H1 (cell line): ENCODE results near the gene NABP1. TPM values are rescaled to one million over a fixed set of nuclear protein-coding genes. Genes with fewer than 3 reads are reported as not detected.

Experiments
- CTCF ChIA-PET: fragments of 300-600 bp; sonication (Branson Sonifier 250); formaldehyde crosslinking; loops from one replicate; lab custom pipeline; 2021; ENCODE audit not compliant: partially characterized antibody; lab: Charles Lee
- POLR2A ChIA-PET: fragments of 300-600 bp; sonication (Branson Sonifier 250); formaldehyde crosslinking; loops from one replicate; lab custom pipeline; 2021; ENCODE audit warnings: inconsistent platforms; ENCODE audit not compliant: partially characterized antibody; lab: Charles Lee
- DNase-seq, 2 experiments: peaks; one replicate each; pipeline versions ENCODE4 v3.0.0 to v3.0.0-alpha.2; 2010 to 2022; ENCODE audit warnings: low spot score in 2 of 2, low read depth in 1 of 2, mixed read lengths in 1 of 2
- FAIRE-seq: peaks from 2 replicates; lab custom pipeline; 2011; peaks lifted over from hg19 to GRCh38; lab: Jason Lieb, UNC
- H2AFZ ChIP-seq: 2 replicates; pipeline ENCODE4 v1.8.1; 2012; ENCODE audit warnings: low read length, inconsistent platforms
- H2AK5ac ChIP-seq: 2 replicates; pipeline ENCODE4 v1.6.1; 2013; ENCODE audit warnings: low read depth, low read length
- H2BK120ac ChIP-seq: replicated peaks from 2 replicates; pipeline ENCODE3; 2013; ENCODE audit warnings: low read depth, low read length, inconsistent platforms
- H2BK12ac ChIP-seq: 2 replicates; pipeline ENCODE4 v1.6.1; 2013; ENCODE audit warnings: low read depth, low read length
- H2BK15ac ChIP-seq: 2 replicates; pipeline ENCODE4 v1.6.1; 2013; ENCODE audit warnings: low read length
- H2BK20ac ChIP-seq: 2 replicates; pipeline ENCODE4 v1.6.1; 2013; ENCODE audit warnings: low read length
- H2BK5ac ChIP-seq: 2 replicates; pipeline ENCODE4 v1.6.1; 2013; ENCODE audit warnings: low read depth, low read length
- H3K14ac ChIP-seq: 2 replicates; pipeline ENCODE4 v1.6.1; 2013; ENCODE audit warnings: inconsistent platforms; ENCODE audit not compliant: insufficient read length
- H3K18ac ChIP-seq: 2 replicates; pipeline ENCODE4 v1.6.1; 2013; ENCODE audit warnings: low read length; ENCODE audit errors: extremely low read depth
- H3K23ac ChIP-seq: 2 replicates; pipeline ENCODE4 v1.6.1; 2013; ENCODE audit warnings: inconsistent platforms; ENCODE audit not compliant: insufficient read length
- H3K23me2 ChIP-seq: 2 replicates; pipeline ENCODE4 v1.6.1; 2013; ENCODE audit warnings: low read depth, low read length
- H3K27ac ChIP-seq: 2 replicates; pipeline ENCODE4 v1.6.1; 2011; ENCODE audit warnings: low read depth, low read length, inconsistent platforms
- H3K27me3 ChIP-seq, 4 experiments: replicated peaks in 1 of 4; 1 replicate in 1 of 4; 2 replicates in 3 of 4; pipeline versions ENCODE4 v1.6.1 to v1.8.1; 2011 to 2013; ENCODE audit warnings: low read length in 3 of 4, mild to moderate bottlenecking in 3 of 4, inconsistent platforms in 2 of 4, mixed read lengths in 2 of 4, moderate library complexity in 1 of 4; ENCODE audit not compliant: control insufficient read depth in 3 of 4, insufficient read depth in 3 of 4; ENCODE audit errors: extremely low read depth in 1 of 4
- H3K36me3 ChIP-seq, 4 experiments: 2 replicates each; pipeline versions ENCODE4 v1.6.1 to v1.8.1; 2011 to 2013; ENCODE audit warnings: mild to moderate bottlenecking in 4 of 4, low read length in 3 of 4, moderate library complexity in 2 of 4, control low read depth in 1 of 4, inconsistent platforms in 1 of 4; ENCODE audit not compliant: insufficient read depth in 4 of 4, control insufficient read depth in 2 of 4
- H3K4ac ChIP-seq: replicated peaks from 2 replicates; pipeline ENCODE3; 2013; ENCODE audit warnings: low read length, low read depth, mixed read lengths, inconsistent platforms; ENCODE audit not compliant: insufficient read length
- H3K4me1 ChIP-seq, 4 experiments: replicated peaks in 1 of 4; 1 replicate in 1 of 4; 2 replicates in 3 of 4; pipeline versions ENCODE4 v1.6.1 to v1.8.1; 2011 to 2013; ENCODE audit warnings: low read length in 3 of 4, inconsistent platforms in 2 of 4, mixed read lengths in 1 of 4; ENCODE audit not compliant: insufficient read depth in 4 of 4, control insufficient read depth in 3 of 4
- H3K4me2 ChIP-seq, 2 experiments: 2 replicates each; pipeline versions ENCODE4 v1.6.1 to v1.8.1; 2011 to 2013; ENCODE audit warnings: low read depth in 2 of 2, low read length in 2 of 2, control low read depth in 1 of 2, inconsistent platforms in 1 of 2, mild to moderate bottlenecking in 1 of 2; ENCODE audit not compliant: insufficient read depth in 1 of 2
- H3K4me3 ChIP-seq, 4 experiments: fragments of 200-600, 300-600 bp in 1 of 4; sonication (generic), shearing (Covaris generic), sonication (Bioruptor Twin) in 1 of 4; 2 replicates each; pipeline versions ENCODE4 v1.5.1 to v1.8.1; 2011 to 2016; ENCODE audit warnings: low read length in 4 of 4, low read depth in 3 of 4, control low read depth in 2 of 4, inconsistent platforms in 2 of 4, mild to moderate bottlenecking in 2 of 4, mixed read lengths in 1 of 4, moderate library complexity in 1 of 4; ENCODE audit not compliant: insufficient read depth in 2 of 4; ENCODE audit errors: extremely low read depth in 1 of 4
- H3K56ac ChIP-seq: replicated peaks from 2 replicates; pipeline ENCODE3; 2013; ENCODE audit warnings: low read depth, mild to moderate bottlenecking, mixed read lengths, low read length, inconsistent platforms; ENCODE audit not compliant: insufficient read length
- H3K79me1 ChIP-seq: 2 replicates; pipeline ENCODE4 v1.6.1; 2013; ENCODE audit warnings: low read depth, low read length, control low read depth
- H3K79me2 ChIP-seq, 2 experiments: 2 replicates each; pipeline versions ENCODE4 v1.6.1 to v1.8.1; 2012 to 2013; ENCODE audit warnings: low read length in 2 of 2, mild to moderate bottlenecking in 2 of 2, inconsistent platforms in 1 of 2; ENCODE audit not compliant: insufficient read depth in 2 of 2, control insufficient read depth in 1 of 2
- H3K9ac ChIP-seq, 4 experiments: replicated peaks in 1 of 4; 1 replicate in 1 of 4; 2 replicates in 3 of 4; pipeline versions ENCODE4 v1.6.1 to v1.8.1; 2011 to 2013; ENCODE audit warnings: low read depth in 3 of 4, low read length in 3 of 4, control low read depth in 2 of 4, mild to moderate bottlenecking in 2 of 4, moderate library complexity in 2 of 4, inconsistent platforms in 1 of 4; ENCODE audit errors: extremely low read depth in 1 of 4
- H3K9me3 ChIP-seq, 2 experiments: 2 replicates each; pipeline versions ENCODE4 v1.6.1 to v1.8.1; 2012 to 2013; ENCODE audit warnings: mild to moderate bottlenecking in 2 of 2, moderate library complexity in 2 of 2, control low read depth in 1 of 2, inconsistent platforms in 1 of 2, low read depth in 1 of 2, low read length in 1 of 2, mixed read lengths in 1 of 2; ENCODE audit not compliant: insufficient read depth in 2 of 2
- H4K20me1 ChIP-seq, 2 experiments: replicated peaks in 1 of 2; 2 replicates each; pipeline versions ENCODE3 to v1.8.1; 2011 to 2013; ENCODE audit warnings: inconsistent platforms in 2 of 2, low read length in 2 of 2, mild to moderate bottlenecking in 1 of 2; ENCODE audit not compliant: insufficient read depth in 2 of 2, control insufficient read depth in 1 of 2
- H4K5ac ChIP-seq: 2 replicates; pipeline ENCODE4 v1.6.1; 2013; ENCODE audit warnings: low read length, low read depth, mixed read lengths, inconsistent platforms; ENCODE audit not compliant: insufficient read length
- H4K8ac ChIP-seq: 2 replicates; pipeline ENCODE4 v1.8.0; 2013; ENCODE audit warnings: mild to moderate bottlenecking, moderate library complexity, low read length, inconsistent platforms; ENCODE audit not compliant: insufficient read depth; ENCODE audit errors: extremely low read depth
- H4K91ac ChIP-seq: replicated peaks from 2 replicates; pipeline ENCODE3; 2013; ENCODE audit warnings: low read length, mixed read lengths, inconsistent platforms; ENCODE audit not compliant: insufficient read length
- BACH1 ChIP-seq: IDR thresholded peaks from 2 replicates; pipeline ENCODE4 v1.6.1; 2012; ENCODE audit warnings: low read length, improper control_type of control experiment
- BCL11A ChIP-seq, 2 experiments: IDR thresholded peaks; one replicate each; pipeline ENCODE4 v1.6.1; 2011; ENCODE audit warnings: low read depth in 2 of 2, low read length in 2 of 2, mild to moderate bottlenecking in 2 of 2
- CEBPB ChIP-seq: IDR thresholded peaks from 2 replicates; pipeline ENCODE4 v1.6.1; 2012; ENCODE audit warnings: low read depth, low read length
- CHD2 ChIP-seq: IDR thresholded peaks from 2 replicates; pipeline ENCODE4 v1.6.1; 2012; ENCODE audit warnings: low read length, improper control_type of control experiment
- CTCF ChIP-seq, 3 experiments: IDR thresholded peaks; 1 replicate in 2 of 3; 2 replicates in 1 of 3; pipeline versions ENCODE4 v1.5.1 to v1.6.1; 2011; ENCODE audit warnings: low read length in 3 of 3, mild to moderate bottlenecking in 3 of 3, inconsistent platforms in 2 of 3, low read depth in 1 of 3, moderate library complexity in 1 of 3; ENCODE audit not compliant: insufficient read depth in 1 of 3; ENCODE audit errors: control extremely low read depth in 1 of 3
- EGR1 ChIP-seq: IDR thresholded peaks from 2 replicates; pipeline ENCODE4 v1.6.1; 2011; ENCODE audit warnings: low read depth, low read length, borderline replicate concordance
- JUN ChIP-seq: IDR thresholded peaks from 2 replicates; pipeline ENCODE4 v1.6.1; 2011; ENCODE audit warnings: low read depth, mild to moderate bottlenecking, improper control_type of control experiment, low read length
- NRF1 ChIP-seq: IDR thresholded peaks from 2 replicates; pipeline ENCODE4 v1.6.1; 2011; ENCODE audit warnings: mild to moderate bottlenecking, low read depth, low read length, improper control_type of control experiment
- POLR2A ChIP-seq, 2 experiments: IDR thresholded peaks; 1 replicate in 1 of 2; 2 replicates in 1 of 2; pipeline ENCODE4 v1.6.1; 2011; ENCODE audit warnings: low read depth in 2 of 2, low read length in 2 of 2, mild to moderate bottlenecking in 2 of 2; ENCODE audit errors: control extremely low read depth in 1 of 2
- RNF2 ChIP-seq: fragments of 200-900, 300-1000 bp; sonication (generic); IDR thresholded peaks from 2 replicates; pipeline ENCODE4 v1.7.1; 2016; ENCODE audit warnings: borderline replicate concordance, low read depth, mild to moderate bottlenecking, antibody characterized with exemption, low read length; ENCODE audit not compliant: poor library complexity, severe bottlenecking; ENCODE audit errors: missing control alignments
- SIX5 ChIP-seq: IDR thresholded peaks from 2 replicates; pipeline ENCODE4 v1.6.1; 2011; ENCODE audit warnings: mild to moderate bottlenecking, low read depth, low read length
- SUZ12 ChIP-seq: fragments of 200-600 bp; sonication (generic); IDR thresholded peaks from 2 replicates; pipeline ENCODE4 v1.6.1; 2012; ENCODE audit warnings: mild to moderate bottlenecking, inconsistent platforms, low read length, moderate library complexity, mixed read lengths
- TCF12 ChIP-seq: IDR thresholded peaks from 2 replicates; pipeline ENCODE4 v1.6.1; 2011; ENCODE audit warnings: low read depth, mild to moderate bottlenecking, low read length
- WGBS, 2 experiments: shearing (Covaris generic) in 1 of 2; methylation state at CpG; one replicate each; pipeline versions ENCODE4 v1.1.6 to v1.1.7; 2013 to 2015; ENCODE audit warnings: low lambda C conversion rate in 2 of 2, mixed read lengths in 2 of 2, inconsistent platforms in 1 of 2, low coverage in 1 of 2, missing lambda C conversion rate in 1 of 2; ENCODE audit not compliant: insufficient replicate concordance in 2 of 2, insufficient coverage in 1 of 2, insufficient read length in 1 of 2; ENCODE audit errors: extremely low coverage in 1 of 2, missing lambda C conversion rate in 1 of 2; 5-methylcytosine and 5-hydroxymethylcytosine counted together
- polyA plus RNA-seq, 7 experiments: library from polyadenylated mRNA; depleted of rRNA in 3 of 7; stranded (reverse) in 5 of 7; unstranded in 2 of 7; fragments of >200 nt in 5 of 7; fragments of 200-250 nt in 2 of 7; gene quantifications; 1 replicate in 5 of 7; 2 replicates in 1 of 7; 4 replicates in 1 of 7; pipeline versions ENCODE4 v1.2.1 to v1.2.3, GENCODE V29; 2011 to 2013; ENCODE audit warnings: missing spikeins in 2 of 7, mixed read lengths in 2 of 7
- total RNA-seq: library from RNA; stranded (reverse); fragmentation: NEBNext Ultra II Directional; extraction: Animal tissue kit (Norgen Biotek cat#: 25700); gene quantifications from 2 replicates; pipeline ENCODE4 v1.2.1, GENCODE V29; 2021

The NABP1 gene
- total and polyA plus RNA-seq, 2 of the 8 experiments (the other 6 are each of a cell fraction or from before 2014, with no cell fraction given), result 0.63 to 4.8 TPM

- H2AFZ ChIP-seq, result no peak overlapping the region
- no peak overlapping the region for H3K56ac ChIP-seq
- H3K14ac ChIP-seq, result no peak overlapping the region
- no peak overlapping the region for H2BK5ac ChIP-seq
- H3K23me2 ChIP-seq, result no peaks in the 10 kb centered on the region
- H2BK12ac ChIP-seq, result no peak overlapping the region
- H4K20me1 ChIP-seq, result no peaks in the 10 kb centered on the region
- no peak for FAIRE-seq
- no peak overlapping the region for H3K9ac ChIP-seq
- no peak overlapping the region for H2BK120ac ChIP-seq
- H4K8ac ChIP-seq, result no peak overlapping the region
- no peaks in the 10 kb centered on the region for H3K79me1 ChIP-seq
- no peaks in the 10 kb centered on the region for H3K9me3 ChIP-seq
- no peaks in the 10 kb centered on the region for H3K4me1 ChIP-seq
- H3K4me2 ChIP-seq, result no peak overlapping the region
- no peaks in the 10 kb centered on the region for H3K79me2 ChIP-seq
- WGBS, 2 experiments, result 89% methylated on average over 1 of the region's 1 CpG; no CpG with 5 or more reads in 1 of the 2 experiments
- DNase-seq, result no peak
- H4K5ac ChIP-seq, result no peak overlapping the region
- no peaks in the 10 kb centered on the region for H3K36me3 ChIP-seq
- H2BK20ac ChIP-seq, result no peak overlapping the region
- no peak overlapping the region for H3K4me3 ChIP-seq
- H3K4ac ChIP-seq, result no peak overlapping the region
- H3K23ac ChIP-seq, result no peak overlapping the region
- H3K27ac ChIP-seq, result no peak overlapping the region
- H4K91ac ChIP-seq, result no peak overlapping the region
- no peak overlapping the region for H2AK5ac ChIP-seq
- CTCF ChIA-PET, result interaction anchor here (1.3 to 1.7 kb wide), 2 partner anchors 29 to 44 kb away, joined by 3 to 4 read pairs; no protein-coding TSS in a partner anchor
- no peak overlapping the region for H3K18ac ChIP-seq
- POLR2A ChIA-PET, result interaction anchor here (0.6 kb wide), 1 partner anchor 48 kb away, joined by 3 read pairs; no protein-coding TSS in a partner anchor
- H3K27me3 ChIP-seq, result no peaks in the 10 kb centered on the region
- H2BK15ac ChIP-seq, result no peak overlapping the region
- no peak for TF ChIP-seq NRF1
- TF ChIP-seq SIX5, result no peak
- TF ChIP-seq CHD2, result no peak
- TF ChIP-seq CEBPB, result no peak
- TF ChIP-seq CTCF (IDR thresholded peaks at IDR 0.05; ENCODE audit: control extremely low read depth in 1 of 3, insufficient read depth in 1 of 3, low read depth in 1 of 3, low read length in 3 of 3), result no peak
- no peak for TF ChIP-seq TCF12
- no peak for TF ChIP-seq JUN
- TF ChIP-seq RNF2, result no peak
- TF ChIP-seq BCL11A (IDR thresholded peaks at IDR 0.05; ENCODE audit: low read depth in 2 of 2, low read length in 2 of 2), result no peak
- TF ChIP-seq BACH1, result no peak
- TF ChIP-seq EGR1, result no peak
- TF ChIP-seq POLR2A (IDR thresholded peaks at IDR 0.05; ENCODE audit: control extremely low read depth in 1 of 2, low read depth in 2 of 2, low read length in 2 of 2), result no peak
- no peak for TF ChIP-seq SUZ12
These were observed 46.2 kb upstream of the NABP1 start for GRCh38 chr2:191631754-191632153.
